Measurements from ENCODE around the gene DPH5. TPM values are rescaled to one million over a fixed set of nuclear protein-coding genes. Genes with fewer than 3 reads are reported as not detected.

Gene DPH5
- total and polyA plus RNA-seq, 2 of the 4 experiments (the other 2 are of a cell fraction) = 32.3 to 42.0 TPM

DNA sequence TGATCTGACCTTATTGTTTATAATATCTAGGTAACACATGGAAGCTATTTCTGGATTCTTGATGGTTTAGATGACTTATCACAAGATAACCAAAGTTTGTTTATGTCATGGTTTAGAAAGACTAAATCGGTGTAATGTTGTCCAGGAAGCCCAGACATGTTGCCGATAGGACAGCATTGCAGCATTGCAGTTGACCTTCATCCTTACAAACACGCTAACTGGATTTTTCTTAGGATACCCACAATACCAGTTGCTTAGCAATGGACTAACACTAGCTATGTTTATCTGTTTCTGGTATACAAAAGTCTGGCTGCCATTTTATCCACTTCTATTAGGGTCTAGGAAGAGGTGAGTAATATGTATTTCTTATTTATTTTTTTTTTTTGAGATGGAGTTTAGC is 11.7 kb upstream of the DPH5 start:
- DNase-seq = peak; percentile 8
- Histone ChIP-seq H3K9ac (ENCODE audit: low read depth, low read length) (no peak overlapping the region), H2AFZ (replicated peaks; ENCODE audit: low read length, poor library complexity) (no peak overlapping the region), H4K5ac (ENCODE audit: low read depth, low read length) (no peak overlapping the region), H4K8ac (ENCODE audit: low read depth in 2 of 2, low read length in 2 of 2) (no peak overlapping the region), H4K91ac (ENCODE audit: insufficient read depth, low read depth, low read length) (no peak overlapping the region), H3K9me3 (ENCODE audit: control insufficient read depth, insufficient read depth, low read length) (peaks cover 7% of the 10 kb centered on the region), H2BK15ac (ENCODE audit: low read depth, low read length) (no peak overlapping the region), H2AK9ac (replicated peaks; ENCODE audit: low read depth, low read length, poor library complexity) (no peak overlapping the region), H3K27me3 (ENCODE audit: control insufficient read depth, insufficient read depth, low read length) (no peaks in the 10 kb centered on the region), H3K9me1 (ENCODE audit: insufficient read depth, low read length) (0 out of 2 replicates have a peak, but pooled peaks cover 5% of the 10 kb centered on the region), H3K4ac (ENCODE audit: low read depth, low read length) (no peak overlapping the region), H3K27ac (ENCODE audit: insufficient read depth, low read length) (no peak overlapping the region), H3K14ac (replicated peaks; ENCODE audit: low read depth, low read length) (no peak overlapping the region), H2BK120ac (ENCODE audit: low read depth, low read length) (no peak overlapping the region), H2BK20ac (ENCODE audit: low read depth, low read length) (no peak overlapping the region), H3K56ac (ENCODE audit: extremely low read depth, insufficient read depth, low read length) (no peak overlapping the region), H2AK5ac (ENCODE audit: low read depth, low read length) (no peak overlapping the region), H3K18ac (ENCODE audit: low read depth, low read length) (no peak overlapping the region), H3K4me3 (ENCODE audit: insufficient read depth, low read depth, low read length) (no peak overlapping the region), H3K36me3 (ENCODE audit: control insufficient read depth, insufficient read depth, low read length) (peaks cover 4% of the 10 kb centered on the region; the same call in 1 of the 2 replicates), H4K20me1 (ENCODE audit: insufficient read depth, low read length) (no peaks in the 10 kb centered on the region), H2BK5ac (ENCODE audit: low read depth, low read length, poor library complexity, severe bottlenecking) (no peak overlapping the region), H3K4me2 (ENCODE audit: low read depth, low read length) (no peak overlapping the region), H3K79me1 (ENCODE audit: low read depth in 1 of 2, low read length in 2 of 2) (peaks cover 13 to 38% of the 10 kb centered on the region in 2 experiments; a peak in 3 of 4 replicates), H3K4me1 (ENCODE audit: control insufficient read depth, insufficient read depth, low read length) (no peaks in the 10 kb centered on the region), H3K23ac (ENCODE audit: low read depth, low read length) (no peak overlapping the region)
- no CpG with 5 or more reads among the region's 3 CpGs for WGBS, 2 experiments (ENCODE audit: extremely low coverage in 2 of 2, insufficient read length in 1 of 2)
- ChIA-PET POLR2A (ENCODE audit: unreplicated experiment) (no interaction called here), CTCF (interaction anchor here (0.6 kb wide), 1 partner anchor 99 kb away, joined by 3 read pairs; no protein-coding TSS in a partner anchor)
- dilution Hi-C loops (cut with HindIII; ENCODE audit: low sequenced_read_pairs, unreplicated experiment) (no loop called here), in situ Hi-C loops (cut with MboI; ENCODE audit: low sequenced_read_pairs) (loop anchor here (25.0 kb wide), 1 partner anchor 200 kb away; the partner anchor contains the start of gene S1PR1), intact Hi-C loops (cut with micrococcal nuclease) (no loop called here)
- no TSS peak for BruUV-seq (replicated peaks)
- TF ChIP-seq RFX5 (IDR thresholded peaks at IDR 0.05; ENCODE audit: low read depth, low read length) (no peak), RCOR1 (IDR thresholded peaks at IDR 0.05; ENCODE audit: insufficient replicate concordance, low read length) (no peak), CHD1 (IDR thresholded peaks at IDR 0.05; ENCODE audit: low read depth, low read length) (no peak), MAZ (IDR thresholded peaks at IDR 0.05; ENCODE audit: borderline replicate concordance, low read depth, low read length) (no peak), CEBPB (IDR thresholded peaks at IDR 0.05; ENCODE audit: low read depth, low read length) (no peak), BHLHE40 (IDR thresholded peaks at IDR 0.05; ENCODE audit: low read depth, low read length) (no peak), MAFK (IDR thresholded peaks at IDR 0.05; ENCODE audit: low read depth, low read length) (no peak), FOS (IDR thresholded peaks at IDR 0.05; ENCODE audit: low read depth, low read length) (no peak), SMC3 (IDR thresholded peaks at IDR 0.05; ENCODE audit: low read depth, low read length) (no peak), RAD21 (IDR thresholded peaks at IDR 0.05; ENCODE audit: low read length) (no peak), MXI1 (IDR thresholded peaks at IDR 0.05; ENCODE audit: borderline replicate concordance, low read depth, low read length) (no peak), USF2 (IDR thresholded peaks at IDR 0.05; ENCODE audit: low read depth, low read length) (no peak), POLR2A (IDR thresholded peaks at IDR 0.05; ENCODE audit: low read depth, low read length) (no peak), NFE2L2 (IDR thresholded peaks at IDR 0.05; ENCODE audit: low read depth, low read length) (no peak)
- TF ChIP-seq, protein P1, sequence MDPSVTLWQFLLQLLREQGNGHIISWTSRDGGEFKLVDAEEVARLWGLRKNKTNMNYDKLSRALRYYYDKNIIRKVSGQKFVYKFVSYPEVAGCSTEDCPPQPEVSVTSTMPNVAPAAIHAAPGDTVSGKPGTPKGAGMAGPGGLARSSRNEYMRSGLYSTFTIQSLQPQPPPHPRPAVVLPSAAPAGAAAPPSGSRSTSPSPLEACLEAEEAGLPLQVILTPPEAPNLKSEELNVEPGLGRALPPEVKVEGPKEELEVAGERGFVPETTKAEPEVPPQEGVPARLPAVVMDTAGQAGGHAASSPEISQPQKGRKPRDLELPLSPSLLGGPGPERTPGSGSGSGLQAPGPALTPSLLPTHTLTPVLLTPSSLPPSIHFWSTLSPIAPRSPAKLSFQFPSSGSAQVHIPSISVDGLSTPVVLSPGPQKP (IDR thresholded peaks at IDR 0.05; ENCODE audit: borderline replicate concordance, low read depth, low read length) = no peak
- TF ChIP-seq, protein P2, sequence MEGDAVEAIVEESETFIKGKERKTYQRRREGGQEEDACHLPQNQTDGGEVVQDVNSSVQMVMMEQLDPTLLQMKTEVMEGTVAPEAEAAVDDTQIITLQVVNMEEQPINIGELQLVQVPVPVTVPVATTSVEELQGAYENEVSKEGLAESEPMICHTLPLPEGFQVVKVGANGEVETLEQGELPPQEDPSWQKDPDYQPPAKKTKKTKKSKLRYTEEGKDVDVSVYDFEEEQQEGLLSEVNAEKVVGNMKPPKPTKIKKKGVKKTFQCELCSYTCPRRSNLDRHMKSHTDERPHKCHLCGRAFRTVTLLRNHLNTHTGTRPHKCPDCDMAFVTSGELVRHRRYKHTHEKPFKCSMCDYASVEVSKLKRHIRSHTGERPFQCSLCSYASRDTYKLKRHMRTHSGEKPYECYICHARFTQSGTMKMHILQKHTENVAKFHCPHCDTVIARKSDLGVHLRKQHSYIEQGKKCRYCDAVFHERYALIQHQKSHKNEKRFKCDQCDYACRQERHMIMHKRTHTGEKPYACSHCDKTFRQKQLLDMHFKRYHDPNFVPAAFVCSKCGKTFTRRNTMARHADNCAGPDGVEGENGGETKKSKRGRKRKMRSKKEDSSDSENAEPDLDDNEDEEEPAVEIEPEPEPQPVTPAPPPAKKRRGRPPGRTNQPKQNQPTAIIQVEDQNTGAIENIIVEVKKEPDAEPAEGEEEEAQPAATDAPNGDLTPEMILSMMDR (conservative IDR thresholded peaks at IDR 0.05; ENCODE audit: low read depth, low read length) = no peak
- no peak for ATAC-seq (ENCODE audit: low read depth)
